ENCODE data around the gene ACE2.

The ACE2 gene

DNA sequence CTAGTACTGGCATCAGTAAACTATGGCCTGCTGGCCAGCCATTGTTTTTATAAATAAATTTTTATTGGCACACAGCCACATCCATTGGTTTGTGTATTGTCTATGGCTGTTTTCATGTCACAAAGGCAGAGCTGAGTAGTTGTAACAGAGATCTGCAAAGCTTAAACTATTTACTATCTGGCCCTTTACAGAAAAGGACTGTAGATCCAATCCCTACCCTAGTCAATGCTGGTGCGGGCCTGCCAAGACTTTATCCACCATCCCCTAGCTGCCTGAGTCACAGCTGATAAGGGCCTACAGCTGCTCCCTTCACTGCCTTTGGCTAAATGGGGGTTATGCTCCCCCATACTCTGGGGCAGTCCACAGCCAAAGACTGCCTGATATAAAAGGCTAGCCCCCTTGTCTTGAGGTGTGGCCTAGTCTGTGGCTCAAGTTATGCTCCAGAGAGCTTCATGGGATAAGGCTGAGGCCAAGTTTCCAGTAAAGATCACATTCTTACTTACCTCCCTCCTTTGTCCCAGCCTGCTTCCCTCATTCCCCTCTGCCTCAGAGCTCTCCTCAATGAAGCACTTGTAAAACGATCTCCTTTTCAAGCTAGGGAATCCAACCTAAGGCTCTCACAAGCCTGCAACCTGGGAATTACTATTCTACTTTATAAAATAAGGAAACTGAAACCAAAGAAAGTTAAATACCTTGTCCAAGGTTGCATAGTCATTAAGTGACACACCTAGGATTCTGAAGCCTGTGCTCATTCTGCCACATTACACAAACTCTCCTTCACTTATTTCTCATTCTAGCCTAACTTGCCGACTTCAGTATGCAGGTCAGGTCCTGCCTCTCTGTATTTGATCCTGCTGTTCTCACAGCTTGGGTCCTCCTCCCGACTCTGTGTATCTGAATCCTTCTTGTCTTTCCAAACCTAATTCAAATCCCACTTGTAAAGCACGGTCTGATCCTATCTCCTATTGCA is 20.7 kb downstream of the ACE2 start:
- no peaks in the 10 kb centered on the region for H3K27me3 ChIP-seq (ENCODE audit: insufficient read depth, insufficient read length)
- H3K9ac ChIP-seq (ENCODE audit: insufficient read length, low read depth) = no peak overlapping the region
- no peak for DNase-seq (ENCODE audit: low read depth, low spot score)
- no peaks in the 10 kb centered on the region for H3K9me3 ChIP-seq (ENCODE audit: insufficient read depth, low read length)
- H3K4me3 ChIP-seq (ENCODE audit: insufficient read length, low read depth) = no peak overlapping the region
- no peaks in the 10 kb centered on the region for H3K4me1 ChIP-seq (ENCODE audit: insufficient read depth, insufficient read length)
- no peaks in the 10 kb centered on the region for H3K36me3 ChIP-seq (ENCODE audit: insufficient read depth, insufficient read length, low read length)
- TF ChIP-seq YY1 (IDR thresholded peaks at IDR 0.05; ENCODE audit: insufficient read depth, insufficient read length) = no peak
- no peak for TF ChIP-seq SUZ12 (IDR thresholded peaks at IDR 0.05; ENCODE audit: extremely low read depth, insufficient read depth, insufficient read length)
- TF ChIP-seq ZNF274 (IDR thresholded peaks at IDR 0.05; ENCODE audit: low read depth, low read length) = no peak

DNA sequence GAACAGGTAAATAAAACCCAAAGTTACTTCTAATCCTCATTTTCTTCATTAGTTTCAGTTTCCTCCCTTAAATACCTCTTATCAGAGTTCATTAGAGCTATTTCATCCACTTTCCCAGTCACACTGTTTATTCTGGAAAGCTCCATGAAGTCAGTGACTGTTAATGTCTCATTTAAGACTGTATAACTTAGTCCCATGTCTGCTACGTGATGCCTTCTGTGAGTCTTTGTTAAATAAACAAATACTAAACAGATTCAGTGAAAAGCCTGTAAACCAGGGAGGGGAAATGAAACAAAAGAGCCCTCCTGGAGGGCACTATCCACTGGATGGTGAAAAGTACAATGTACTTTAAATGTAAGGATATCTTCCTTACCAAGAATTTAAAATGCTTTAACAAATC is 24.7 kb downstream of the ACE2 start:
- no peak overlapping the region for H3K9ac ChIP-seq (ENCODE audit: insufficient read length, low read depth)
- no peak for TF ChIP-seq ZNF274 (IDR thresholded peaks at IDR 0.05; ENCODE audit: low read depth, low read length)
- TF ChIP-seq YY1 (IDR thresholded peaks at IDR 0.05; ENCODE audit: insufficient read depth, insufficient read length) = no peak
- no peak for TF ChIP-seq SUZ12 (IDR thresholded peaks at IDR 0.05; ENCODE audit: extremely low read depth, insufficient read depth, insufficient read length)
- H3K4me1 ChIP-seq (ENCODE audit: insufficient read depth, insufficient read length) = no peaks in the 10 kb centered on the region
- DNase-seq (ENCODE audit: low read depth, low spot score) = no peak
- no peaks in the 10 kb centered on the region for H3K36me3 ChIP-seq (ENCODE audit: insufficient read depth, insufficient read length, low read length)
- H3K9me3 ChIP-seq (ENCODE audit: insufficient read depth, low read length) = no peaks in the 10 kb centered on the region
- no peak overlapping the region for H3K4me3 ChIP-seq (ENCODE audit: insufficient read length, low read depth)
- H3K27me3 ChIP-seq (ENCODE audit: insufficient read depth, insufficient read length) = no peaks in the 10 kb centered on the region

- H3K36me3 ChIP-seq (ENCODE audit: insufficient read depth, insufficient read length, low read length) = no peaks in the 10 kb centered on the region
- TF ChIP-seq ZNF274 (IDR thresholded peaks at IDR 0.05; ENCODE audit: low read depth, low read length) (no peak), SUZ12 (IDR thresholded peaks at IDR 0.05; ENCODE audit: extremely low read depth, insufficient read depth, insufficient read length) (no peak), YY1 (IDR thresholded peaks at IDR 0.05; ENCODE audit: insufficient read depth, insufficient read length) (no peak)
- H3K27me3 ChIP-seq (ENCODE audit: insufficient read depth, insufficient read length) = no peaks in the 10 kb centered on the region
- no peak overlapping the region for H3K9ac ChIP-seq (ENCODE audit: insufficient read length, low read depth)
- DNase-seq (ENCODE audit: low read depth, low spot score) = no peak
- no peaks in the 10 kb centered on the region for H3K9me3 ChIP-seq (ENCODE audit: insufficient read depth, low read length)
- H3K4me3 ChIP-seq (ENCODE audit: insufficient read length, low read depth) = no peak overlapping the region
- H3K4me1 ChIP-seq (ENCODE audit: insufficient read depth, insufficient read length) = no peaks in the 10 kb centered on the region
These were observed 26.7 kb downstream of the ACE2 start for GRCh38 chrX:15574017-15574416.

- no peaks in the 10 kb centered on the region for H3K9me3 ChIP-seq (ENCODE audit: insufficient read depth, low read length)
These were observed 30.6 kb downstream of the ACE2 start for GRCh38 chrX:15570145-15570544.

DNA sequence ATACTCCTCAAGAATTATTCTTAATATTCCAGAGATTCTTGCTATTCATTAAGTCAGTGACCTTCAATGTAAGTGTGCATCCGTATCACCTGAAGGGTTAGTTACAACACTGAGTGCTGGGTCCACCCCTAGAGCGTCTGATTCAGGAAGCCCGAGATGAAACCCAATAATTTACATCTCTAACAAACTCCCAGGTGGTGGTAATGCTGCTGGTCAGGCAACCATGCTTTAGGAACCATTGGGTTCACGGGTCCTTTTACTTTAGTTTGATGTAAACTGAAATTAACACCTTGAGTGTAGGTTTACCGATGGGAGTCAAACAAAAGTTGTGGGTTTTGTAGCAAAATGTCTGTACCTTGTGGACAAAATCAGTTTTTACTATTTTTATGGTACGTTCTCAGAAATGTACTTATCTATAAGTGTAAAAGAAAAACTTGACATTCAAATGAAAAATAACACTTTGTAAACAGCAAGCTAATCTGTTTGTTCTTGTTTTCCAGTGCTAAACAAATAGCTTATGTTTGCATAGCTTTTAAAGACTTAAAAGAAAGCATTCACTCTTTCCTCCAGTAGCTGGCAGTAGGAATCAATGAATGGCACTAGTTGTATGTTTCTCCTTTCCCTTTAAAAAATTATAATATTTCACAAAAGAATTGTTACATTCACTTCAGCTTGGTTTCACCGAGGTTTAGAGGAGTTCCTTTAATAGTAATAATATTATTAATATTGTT is 32.7 kb downstream of the ACE2 start:
- Histone ChIP-seq H3K9ac (ENCODE audit: insufficient read length, low read depth) (no peak overlapping the region), H3K4me1 (ENCODE audit: insufficient read depth, insufficient read length) (no peaks in the 10 kb centered on the region), H3K4me3 (ENCODE audit: insufficient read length, low read depth) (no peak overlapping the region), H3K27me3 (ENCODE audit: insufficient read depth, insufficient read length) (no peaks in the 10 kb centered on the region), H3K9me3 (ENCODE audit: insufficient read depth, low read length) (no peaks in the 10 kb centered on the region), H3K36me3 (ENCODE audit: insufficient read depth, insufficient read length, low read length) (no peaks in the 10 kb centered on the region)
- no peak for DNase-seq (ENCODE audit: low read depth, low spot score)
- TF ChIP-seq ZNF274 (IDR thresholded peaks at IDR 0.05; ENCODE audit: low read depth, low read length) (no peak), YY1 (IDR thresholded peaks at IDR 0.05; ENCODE audit: insufficient read depth, insufficient read length) (no peak), SUZ12 (IDR thresholded peaks at IDR 0.05; ENCODE audit: extremely low read depth, insufficient read depth, insufficient read length) (no peak)

More at GRCh38 chrX:15570145-15570544, 30.6 kb downstream of the ACE2 start:
- no peaks in the 10 kb centered on the region for H3K4me1 ChIP-seq (ENCODE audit: insufficient read depth, insufficient read length)
- no peak overlapping the region for H3K4me3 ChIP-seq (ENCODE audit: insufficient read length, low read depth)
- no peak overlapping the region for H3K9ac ChIP-seq (ENCODE audit: insufficient read length, low read depth)
- no peaks in the 10 kb centered on the region for H3K27me3 ChIP-seq (ENCODE audit: insufficient read depth, insufficient read length)
- DNase-seq (ENCODE audit: low read depth, low spot score) = no peak
- TF ChIP-seq YY1 (IDR thresholded peaks at IDR 0.05; ENCODE audit: insufficient read depth, insufficient read length) = no peak
- TF ChIP-seq SUZ12 (IDR thresholded peaks at IDR 0.05; ENCODE audit: extremely low read depth, insufficient read depth, insufficient read length) = no peak
- no peak for TF ChIP-seq ZNF274 (IDR thresholded peaks at IDR 0.05; ENCODE audit: low read depth, low read length)
- H3K36me3 ChIP-seq (ENCODE audit: insufficient read depth, insufficient read length, low read length) = no peaks in the 10 kb centered on the region

- H3K4me3 ChIP-seq (ENCODE audit: insufficient read length, low read depth) = no peak overlapping the region
- H3K9ac ChIP-seq (ENCODE audit: insufficient read length, low read depth) = no peak overlapping the region
- no peaks in the 10 kb centered on the region for H3K4me1 ChIP-seq (ENCODE audit: insufficient read depth, insufficient read length)
- no peaks in the 10 kb centered on the region for H3K9me3 ChIP-seq (ENCODE audit: insufficient read depth, low read length)
- TF ChIP-seq YY1 (IDR thresholded peaks at IDR 0.05; ENCODE audit: insufficient read depth, insufficient read length) (no peak), ZNF274 (IDR thresholded peaks at IDR 0.05; ENCODE audit: low read depth, low read length) (no peak), SUZ12 (IDR thresholded peaks at IDR 0.05; ENCODE audit: extremely low read depth, insufficient read depth, insufficient read length) (no peak)
- no peak for DNase-seq (ENCODE audit: low read depth, low spot score)
- no peaks in the 10 kb centered on the region for H3K36me3 ChIP-seq (ENCODE audit: insufficient read depth, insufficient read length, low read length)
- H3K27me3 ChIP-seq (ENCODE audit: insufficient read depth, insufficient read length) = no peaks in the 10 kb centered on the region
These were observed 33.5 kb downstream of the ACE2 start for GRCh38 chrX:15567267-15567666.

DNA sequence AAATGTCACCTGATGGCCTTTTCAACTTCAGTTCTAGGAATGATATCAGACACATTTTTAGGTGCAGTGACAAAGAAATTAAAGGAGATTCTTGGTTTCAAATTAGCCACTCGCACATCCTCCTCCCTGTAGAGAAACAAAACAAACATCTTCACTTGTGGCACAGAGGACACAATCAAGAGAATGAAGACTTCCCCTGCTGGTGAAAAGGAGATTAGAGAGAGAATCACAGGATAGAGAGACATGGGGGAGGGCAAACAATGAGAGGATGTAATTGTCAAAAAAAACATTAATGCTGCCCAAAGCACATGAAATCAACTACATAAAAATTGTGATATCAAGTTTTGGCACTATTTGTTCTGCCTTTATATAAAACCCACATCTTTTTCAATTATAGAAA is 34.5 kb downstream of the ACE2 start:
- TF ChIP-seq ZNF274 (IDR thresholded peaks at IDR 0.05; ENCODE audit: low read depth, low read length) (no peak), SUZ12 (IDR thresholded peaks at IDR 0.05; ENCODE audit: extremely low read depth, insufficient read depth, insufficient read length) (no peak), YY1 (IDR thresholded peaks at IDR 0.05; ENCODE audit: insufficient read depth, insufficient read length) (no peak)
- no peaks in the 10 kb centered on the region for H3K9me3 ChIP-seq (ENCODE audit: insufficient read depth, low read length)
- no peak overlapping the region for H3K4me3 ChIP-seq (ENCODE audit: insufficient read length, low read depth)
- no peaks in the 10 kb centered on the region for H3K36me3 ChIP-seq (ENCODE audit: insufficient read depth, insufficient read length, low read length)
- no peaks in the 10 kb centered on the region for H3K27me3 ChIP-seq (ENCODE audit: insufficient read depth, insufficient read length)
- DNase-seq (ENCODE audit: low read depth, low spot score) = no peak
- no peak overlapping the region for H3K9ac ChIP-seq (ENCODE audit: insufficient read length, low read depth)
- no peaks in the 10 kb centered on the region for H3K4me1 ChIP-seq (ENCODE audit: insufficient read depth, insufficient read length)

Data from NT2/D1 (cell line).